GM12878 (cell line): Measurements from ENCODE around the gene WDFY3.

Source experiments
- CHD4 ChIP-seq: fragments of 200-600 bp; sonication (generic); IDR thresholded peaks from 2 replicates; pipeline ENCODE4 v1.6.1; 2016; ENCODE audit warnings: mild to moderate bottlenecking
- CTCF ChIP-seq, 3 experiments: IDR thresholded peaks in 2 of 3; conservative IDR thresholded peaks in 1 of 3; 2 replicates each; pipeline ENCODE4 v1.5.1; 2011; ENCODE audit warnings: low read depth in 3 of 3, low read length in 3 of 3, mild to moderate bottlenecking in 3 of 3, control low read depth in 2 of 3, moderate library complexity in 2 of 3, inconsistent platforms in 1 of 3, mixed read lengths in 1 of 3; ENCODE audit not compliant: control insufficient read depth in 2 of 3, insufficient read depth in 1 of 3; ENCODE audit errors: extremely low read depth in 1 of 3
- NFYA ChIP-seq: IDR thresholded peaks from 2 replicates; pipeline ENCODE4 v1.6.1; 2011; ENCODE audit warnings: low read depth, mild to moderate bottlenecking, low read length, improper control_type of control experiment, borderline replicate concordance

GRCh38 chr4:84944947-84945346 lies 21.5 kb downstream of the WDFY3 start:
- TF ChIP-seq CHD4 (no peak), CTCF (IDR thresholded peaks at IDR 0.05 in 2 of 3, conservative IDR thresholded peaks at IDR 0.05 in 1 of 3; ENCODE audit: control insufficient read depth in 2 of 3, extremely low read depth in 1 of 3, insufficient read depth in 1 of 3, low read depth in 3 of 3, low read length in 3 of 3) (no peak), NFYA (no peak)
